H1 (cell line): ENCODE measurements around the gene DIAPH2. TPM values are rescaled to one million over a fixed set of nuclear protein-coding genes. Genes with fewer than 3 reads are reported as not detected.

Experiments used
- ATF2 ChIP-seq: IDR thresholded peaks from 2 replicates; pipeline ENCODE4 v1.6.1; 2012; ENCODE audit warnings: low read length, inconsistent platforms
- CHD7 ChIP-seq: fragments of 300-600 bp; sonication (generic); IDR thresholded peaks from 2 replicates; pipeline ENCODE4 v1.7.1; 2012; ENCODE audit warnings: low read length, moderate library complexity, mild to moderate bottlenecking, inconsistent platforms; ENCODE audit not compliant: insufficient replicate concordance
- CTBP2 ChIP-seq: IDR thresholded peaks from 2 replicates; pipeline ENCODE4 v1.7.0; 2011; ENCODE audit warnings: borderline replicate concordance, mild to moderate bottlenecking, moderate library complexity, mixed read lengths, low read length; ENCODE audit not compliant: insufficient read depth, insufficient read length
- EZH2 ChIP-seq: fragments of 200-600 bp; sonication (generic); IDR thresholded peaks from 2 replicates; pipeline ENCODE4 v1.7.1; 2012; ENCODE audit warnings: low read depth, mild to moderate bottlenecking, moderate library complexity, low read length, inconsistent platforms; ENCODE audit not compliant: severe bottlenecking
- FOSL1 ChIP-seq: IDR thresholded peaks from 2 replicates; pipeline ENCODE4 v1.6.1; 2011; ENCODE audit warnings: mild to moderate bottlenecking, low read depth, low read length, moderate library complexity; ENCODE audit not compliant: insufficient read depth
- SIRT6 ChIP-seq: IDR thresholded peaks from one replicate; pipeline ENCODE4 v1.7.1; 2012; ENCODE audit warnings: low read length, inconsistent platforms
- TCF12 ChIP-seq: IDR thresholded peaks from 2 replicates; pipeline ENCODE4 v1.6.1; 2011; ENCODE audit warnings: low read depth, mild to moderate bottlenecking, low read length
- polyA plus RNA-seq, 7 experiments: library from polyadenylated mRNA; depleted of rRNA in 3 of 7; stranded (reverse) in 5 of 7; unstranded in 2 of 7; fragments of >200 nt in 5 of 7; fragments of 200-250 nt in 2 of 7; gene quantifications; 1 replicate in 5 of 7; 2 replicates in 1 of 7; 4 replicates in 1 of 7; pipeline versions ENCODE4 v1.2.1 to v1.2.3, GENCODE V29; 2011 to 2013; ENCODE audit warnings: missing spikeins in 2 of 7, mixed read lengths in 2 of 7
- total RNA-seq: library from RNA; stranded (reverse); fragmentation: NEBNext Ultra II Directional; extraction: Animal tissue kit (Norgen Biotek cat#: 25700); gene quantifications from 2 replicates; pipeline ENCODE4 v1.2.1, GENCODE V29; 2021
- TF ChIP-seq, protein P1 (sequence below): IDR thresholded peaks from 2 replicates; pipeline ENCODE4 v1.6.1; 2012; ENCODE audit warnings: inconsistent platforms

DIAPH2 gene
- total and polyA plus RNA-seq, 2 of the 8 experiments (the other 6 are each of a cell fraction or from before 2014, with no cell fraction given) = 4.4 to 24.3 TPM

DNA sequence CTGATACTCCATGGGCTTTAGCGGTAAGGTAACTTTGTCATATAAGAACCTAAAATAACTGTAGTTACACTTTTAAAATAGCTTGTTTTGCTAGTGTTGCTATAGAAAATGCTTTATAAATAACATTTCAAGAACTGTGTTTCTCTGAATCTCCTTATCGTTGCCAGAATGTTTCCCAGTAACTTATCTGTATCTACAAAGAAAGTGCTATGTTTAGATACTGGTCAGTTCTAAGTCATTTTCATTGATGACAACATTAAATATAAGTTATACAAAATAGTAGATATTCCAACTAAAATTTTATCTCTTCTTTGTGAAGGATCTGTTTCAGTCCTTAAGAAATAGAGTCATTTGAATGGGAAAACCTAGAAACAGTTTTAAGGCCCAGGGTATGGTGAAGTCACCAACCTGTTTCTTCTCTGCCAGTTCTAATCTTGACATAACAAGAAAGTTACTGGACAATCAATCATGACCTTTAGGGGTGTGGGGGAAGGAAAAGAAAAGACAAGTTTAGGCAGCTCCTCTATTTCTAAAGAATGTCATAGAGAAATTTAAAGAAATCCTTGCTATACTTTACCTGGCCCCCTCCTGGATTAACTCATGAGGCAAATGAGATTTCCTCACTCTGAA is 625.0 kb downstream of the DIAPH2 start (continued):
- TF ChIP-seq, protein P1, sequence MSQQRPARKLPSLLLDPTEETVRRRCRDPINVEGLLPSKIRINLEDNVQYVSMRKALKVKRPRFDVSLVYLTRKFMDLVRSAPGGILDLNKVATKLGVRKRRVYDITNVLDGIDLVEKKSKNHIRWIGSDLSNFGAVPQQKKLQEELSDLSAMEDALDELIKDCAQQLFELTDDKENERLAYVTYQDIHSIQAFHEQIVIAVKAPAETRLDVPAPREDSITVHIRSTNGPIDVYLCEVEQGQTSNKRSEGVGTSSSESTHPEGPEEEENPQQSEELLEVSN = no peak
- TF ChIP-seq FOSL1 (no peak), CHD7 (no peak), TCF12 (no peak), CTBP2 (no peak), EZH2 (no peak), SIRT6 (no peak), ATF2 (no peak)
